CD14-positive monocyte (primary cell): ENCODE measurements around the gene OR8D2. TPM values are rescaled to one million over a fixed set of nuclear protein-coding genes. Genes with fewer than 3 reads are reported as not detected.

Source experiments
- DNase-seq, 3 donors: peaks; one replicate each; pipeline ENCODE4 v3.0.0-alpha.2; 2011 to 2022
- H2AFZ ChIP-seq: 2 replicates; pipeline ENCODE4 v1.6.0; 2012; ENCODE audit warnings: mild to moderate bottlenecking, low read depth, low read length, inconsistent platforms; ENCODE audit not compliant: insufficient read depth, poor library complexity, severe bottlenecking
- H3K27ac ChIP-seq, 2 donors: 1 replicate in 1 of 2; 2 replicates in 1 of 2; pipeline ENCODE4 v1.5.1; 2012 to 2013; ENCODE audit warnings: low read length in 2 of 2, control low read depth in 1 of 2, inconsistent platforms in 1 of 2, low read depth in 1 of 2, mild to moderate bottlenecking in 1 of 2
- H3K27me3 ChIP-seq, 2 donors: one replicate each; pipeline versions ENCODE4 v1.6.0 to v1.6.1; 2011 to 2013; ENCODE audit warnings: low read length in 2 of 2; ENCODE audit not compliant: control insufficient read depth in 2 of 2, insufficient read depth in 2 of 2
- H3K36me3 ChIP-seq, 2 donors: replicated peaks in 1 of 2; 1 replicate in 1 of 2; 2 replicates in 1 of 2; pipeline versions ENCODE4 v1.5.1 to v1.6.1; 2012 to 2013; ENCODE audit warnings: low read length in 2 of 2, control low read depth in 1 of 2, inconsistent platforms in 1 of 2, mild to moderate bottlenecking in 1 of 2; ENCODE audit not compliant: insufficient read depth in 2 of 2, control insufficient read depth in 1 of 2
- H3K4me1 ChIP-seq, 2 donors: 1 replicate in 1 of 2; 2 replicates in 1 of 2; pipeline versions ENCODE4 v1.5.1 to v1.6.1; 2012 to 2013; ENCODE audit warnings: low read length in 2 of 2, control low read depth in 1 of 2, inconsistent platforms in 1 of 2, mild to moderate bottlenecking in 1 of 2, moderate library complexity in 1 of 2; ENCODE audit not compliant: insufficient read depth in 2 of 2, control insufficient read depth in 1 of 2
- H3K4me2 ChIP-seq: replicated peaks from 2 replicates; pipeline ENCODE3; 2012; ENCODE audit warnings: low read length, moderate library complexity, mild to moderate bottlenecking; ENCODE audit not compliant: poor library complexity, severe bottlenecking; ENCODE audit errors: extremely low read depth
- H3K4me3 ChIP-seq, 3 experiments: fragments of 200-600 bp in 1 of 3; sonication (generic) in 1 of 3; replicated peaks in 1 of 3; 1 replicate in 2 of 3; 2 replicates in 1 of 3; pipeline ENCODE4 v1.5.1; 2011 to 2013; ENCODE audit warnings: low read length in 3 of 3, mild to moderate bottlenecking in 3 of 3, control low read depth in 2 of 3, low read depth in 2 of 3, inconsistent platforms in 1 of 3, moderate library complexity in 1 of 3
- H3K79me2 ChIP-seq: 2 replicates; pipeline ENCODE4 v1.6.0; 2012; ENCODE audit warnings: mild to moderate bottlenecking, control low read depth, inconsistent platforms, low read length, moderate library complexity; ENCODE audit not compliant: insufficient read depth
- H3K9ac ChIP-seq: 2 replicates; pipeline ENCODE4 v1.6.0; 2017; ENCODE audit warnings: low read length, mild to moderate bottlenecking; ENCODE audit not compliant: insufficient read depth, poor library complexity, severe bottlenecking
- H3K9me3 ChIP-seq, 2 donors: replicated peaks in 1 of 2; 1 replicate in 1 of 2; 2 replicates in 1 of 2; pipeline versions ENCODE4 v1.5.1 to v1.6.1; 2012 to 2013; ENCODE audit warnings: low read length in 2 of 2, control low read depth in 1 of 2; ENCODE audit not compliant: control insufficient read depth in 1 of 2, insufficient read depth in 1 of 2
- H4K20me1 ChIP-seq: 2 replicates; pipeline ENCODE4 v1.6.0; 2012; ENCODE audit warnings: mild to moderate bottlenecking, low read length, control low read depth, moderate library complexity; ENCODE audit not compliant: insufficient read depth
- H3K27ac Mint-ChIP-seq, 7 donors: one replicate each; pipeline ENCODE4 v1.8.0; 2020; ENCODE audit warnings: mild to moderate bottlenecking in 7 of 7, mixed read lengths in 7 of 7, moderate library complexity in 6 of 7, inconsistent platforms in 2 of 7
- H3K27me3 Mint-ChIP-seq, 3 donors: one replicate each; pipeline ENCODE4 v1.8.0; 2021 to 2022; ENCODE audit warnings: low read depth in 3 of 3, mild to moderate bottlenecking in 3 of 3, mixed read lengths in 3 of 3, moderate library complexity in 3 of 3, inconsistent platforms in 1 of 3
- H3K36me3 Mint-ChIP-seq, 2 donors: one replicate each; pipeline ENCODE4 v1.8.0; 2020; ENCODE audit warnings: mixed read lengths in 2 of 2, inconsistent platforms in 1 of 2, mild to moderate bottlenecking in 1 of 2
- H3K4me1 Mint-ChIP-seq: one replicate; pipeline ENCODE4 v1.8.0; 2020; ENCODE audit warnings: mild to moderate bottlenecking, mixed read lengths
- H3K4me3 Mint-ChIP-seq, 2 donors: one replicate each; pipeline ENCODE4 v1.8.0; 2020; ENCODE audit warnings: mild to moderate bottlenecking in 2 of 2, mixed read lengths in 2 of 2, moderate library complexity in 1 of 2
- H3K9me3 Mint-ChIP-seq, 7 donors: one replicate each; pipeline ENCODE4 v1.8.0; 2020 to 2022; ENCODE audit warnings: mixed read lengths in 7 of 7, mild to moderate bottlenecking in 6 of 7, moderate library complexity in 6 of 7, inconsistent platforms in 2 of 7
- WGBS: methylation state at CpG from one replicate; pipeline ENCODE4 v1.1.5; 2013; ENCODE audit warnings: missing lambda C conversion rate; ENCODE audit not compliant: insufficient coverage; 5-methylcytosine and 5-hydroxymethylcytosine counted together
- intact Hi-C, 2 donors: fragments of 100-400 bp; cut with micrococcal nuclease; formaldehyde crosslinking; loops; one replicate each; pipeline versions ENCODE4 v1.15.0 to v1.15.1; 2023
- polyA plus RNA-seq, 3 donors: library from polyadenylated mRNA; depleted of rRNA in 1 of 3; unstranded in 2 of 3; stranded (reverse) in 1 of 3; fragments of 300-500 nt in 2 of 3; fragments of >200 nt in 1 of 3; fragmentation: Illumina TruSeq in 2 of 3; gene quantifications; 1 replicate in 2 of 3; 2 replicates in 1 of 3; pipeline ENCODE4 v1.2.3, GENCODE V29; 2012 to 2021
- TF ChIP-seq, protein P1 (sequence below): fragments of 200-600 bp; IDR thresholded peaks from one replicate; pipeline ENCODE4 v1.8.0; 2022; ENCODE audit warnings: antibody characterized with exemption, mild to moderate bottlenecking

OR8D2 gene
- polyA plus RNA-seq, 3 donors: not detected

- no peak overlapping the region for H3K9ac ChIP-seq
- H3K4me1 ChIP-seq: peaks cover 9 to 12% of the 10 kb centered on the region in 2 donors
- no peak overlapping the region for H3K4me3 ChIP-seq
- H3K4me2 ChIP-seq: no peak overlapping the region
- H3K36me3 ChIP-seq: no peaks in the 10 kb centered on the region
- no peak overlapping the region for H3K27ac ChIP-seq
- Mint-ChIP-seq H3K9me3 (peaks cover 0 to 2% (median 0%) of the 10 kb centered on the region in 7 donors), H3K27me3 (peaks cover 0 to 2% (median 1%) of the 10 kb centered on the region in 3 donors), H3K27ac (no peak overlapping the region), H3K4me3 (no peak overlapping the region), H3K36me3 (no peaks in the 10 kb centered on the region), H3K4me1 (peaks cover 11% of the 10 kb centered on the region)
- no peaks in the 10 kb centered on the region for H3K79me2 ChIP-seq
- no peaks in the 10 kb centered on the region for H3K27me3 ChIP-seq
- H3K9me3 ChIP-seq: no peaks in the 10 kb centered on the region
- TF ChIP-seq, protein P1, sequence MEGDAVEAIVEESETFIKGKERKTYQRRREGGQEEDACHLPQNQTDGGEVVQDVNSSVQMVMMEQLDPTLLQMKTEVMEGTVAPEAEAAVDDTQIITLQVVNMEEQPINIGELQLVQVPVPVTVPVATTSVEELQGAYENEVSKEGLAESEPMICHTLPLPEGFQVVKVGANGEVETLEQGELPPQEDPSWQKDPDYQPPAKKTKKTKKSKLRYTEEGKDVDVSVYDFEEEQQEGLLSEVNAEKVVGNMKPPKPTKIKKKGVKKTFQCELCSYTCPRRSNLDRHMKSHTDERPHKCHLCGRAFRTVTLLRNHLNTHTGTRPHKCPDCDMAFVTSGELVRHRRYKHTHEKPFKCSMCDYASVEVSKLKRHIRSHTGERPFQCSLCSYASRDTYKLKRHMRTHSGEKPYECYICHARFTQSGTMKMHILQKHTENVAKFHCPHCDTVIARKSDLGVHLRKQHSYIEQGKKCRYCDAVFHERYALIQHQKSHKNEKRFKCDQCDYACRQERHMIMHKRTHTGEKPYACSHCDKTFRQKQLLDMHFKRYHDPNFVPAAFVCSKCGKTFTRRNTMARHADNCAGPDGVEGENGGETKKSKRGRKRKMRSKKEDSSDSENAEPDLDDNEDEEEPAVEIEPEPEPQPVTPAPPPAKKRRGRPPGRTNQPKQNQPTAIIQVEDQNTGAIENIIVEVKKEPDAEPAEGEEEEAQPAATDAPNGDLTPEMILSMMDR: no peak
- 83% methylated on average over 1 of the region's 2 CpGs for WGBS
- H2AFZ ChIP-seq: no peak overlapping the region
- no peaks in the 10 kb centered on the region for H4K20me1 ChIP-seq
- DNase-seq: no peak
- intact Hi-C loops: no loop called here
Observed at GRCh38 chr11:124340142-124340447, 20.1 kb upstream of the OR8D2 start.

DNA sequence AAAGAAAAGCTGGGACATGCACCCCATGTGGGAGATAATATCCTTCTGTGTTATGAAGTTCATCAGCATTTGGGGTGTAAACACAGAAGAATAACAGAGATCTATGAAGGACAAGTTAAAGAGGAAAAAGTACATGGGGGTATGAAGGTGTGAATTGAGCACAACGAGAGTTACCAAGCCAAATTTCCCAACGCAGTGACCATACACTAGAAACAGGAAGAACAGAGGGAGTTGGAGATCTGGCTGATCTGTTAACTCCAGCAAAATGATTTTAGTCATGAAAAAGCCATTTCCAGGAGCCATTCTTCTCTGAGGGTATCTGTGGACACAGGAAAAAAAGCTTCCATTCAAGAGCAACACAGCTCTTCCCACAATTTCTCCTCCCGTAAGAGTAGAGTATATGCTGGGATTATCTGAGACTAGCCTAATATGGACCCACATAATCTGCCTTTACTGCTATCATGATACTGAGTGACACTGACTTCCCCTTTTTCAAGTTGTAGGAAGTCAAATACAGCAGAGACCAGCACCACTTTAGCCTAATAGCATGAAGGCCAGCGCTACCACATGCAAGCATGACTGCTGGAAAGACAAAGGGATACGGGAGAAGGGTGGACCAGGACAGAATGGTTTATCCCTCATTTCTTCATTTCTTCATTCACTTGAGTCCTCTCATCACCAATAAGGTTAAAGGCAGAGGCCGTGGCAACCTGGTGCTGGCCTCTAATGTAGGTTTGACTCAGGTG, 19.6 kb upstream of the OR8D2 start:
- no peaks in the 10 kb centered on the region for H4K20me1 ChIP-seq
- intact Hi-C loops: no loop called here
- no peaks in the 10 kb centered on the region for H3K79me2 ChIP-seq
- H3K9ac ChIP-seq: no peak overlapping the region
- TF ChIP-seq, protein P1: no peak
- Mint-ChIP-seq H3K27me3 (peaks cover 0 to 2% (median 1%) of the 10 kb centered on the region in 3 donors), H3K36me3 (no peaks in the 10 kb centered on the region), H3K4me1 (peaks cover 11% of the 10 kb centered on the region), H3K27ac (peak overlapping the region in 4 of 7 donors; percentile 12 to 81 (median 34)), H3K4me3 (no peak overlapping the region), H3K9me3 (peaks cover 0 to under 1% (median 0%) of the 10 kb centered on the region in 7 donors)
- peaks cover 9 to 12% of the 10 kb centered on the region in 2 donors for H3K4me1 ChIP-seq
- H3K27ac ChIP-seq: peak overlapping the region; percentile 16 to 46
- no peaks in the 10 kb centered on the region for H3K36me3 ChIP-seq
- H3K27me3 ChIP-seq: no peaks in the 10 kb centered on the region
- 93% methylated on average over 2 of the region's 6 CpGs for WGBS
- no peaks in the 10 kb centered on the region for H3K9me3 ChIP-seq
- H3K4me3 ChIP-seq: no peak overlapping the region
- DNase-seq: peak in 2 of 3 donors; percentile 40
- H2AFZ ChIP-seq: no peak overlapping the region
- H3K4me2 ChIP-seq: no peak overlapping the region
